GM12878 (cell line): ENCODE measurements around the gene APBA3. TPM values are rescaled to one million over a fixed set of nuclear protein-coding genes. Genes with fewer than 3 reads are reported as not detected.

Experiments used
- ATAC-seq: fragments of 200-7000 bp; cut with Tn5 transposase; 3 replicates; pipeline ENCODE4 v1.9.1; 2020; ENCODE audit warnings: mild to moderate bottlenecking, moderate library complexity
- BruUV-seq: library from RNA; stranded (reverse); fragments of 400-500 nt; replicated peaks from 2 replicates; lab custom pipeline; 2021; lab: Mats Ljungman, UMichigan
- CTCF ChIA-PET: fragments of 300-600 bp; sonication (Branson Sonifier 250); formaldehyde crosslinking; extraction: SDS; loops from one replicate; lab custom pipeline; 2021; ENCODE audit warnings: inconsistent platforms; lab: Yijun Ruan, JAX
- POLR2A ChIA-PET: fragments of 350-600 bp; formaldehyde crosslinking; extraction: SDS; loops from one replicate; lab custom pipeline; 2021; ENCODE audit warnings: inconsistent platforms; lab: Charles Lee
- RAD21 ChIA-PET: fragments of 300-600 bp; sonication (Branson Sonifier 250); formaldehyde crosslinking; loops from one replicate; lab custom pipeline; 2023; ENCODE audit warnings: antibody characterized with exemption; ENCODE audit not compliant: unreplicated experiment; lab: Charles Lee
- SMC1A ChIA-PET: fragments of 300-600 bp; sonication (Branson Sonifier 250); formaldehyde crosslinking; loops from one replicate; lab custom pipeline; 2023; ENCODE audit not compliant: unreplicated experiment, uncharacterized antibody; lab: Charles Lee
- DNase-seq: peaks from one replicate; pipeline ENCODE4 v3.0.0-alpha.2; 2011; ENCODE audit warnings: low read depth, low spot score
- FAIRE-seq: peaks from 3 replicates; lab custom pipeline; 2011; peaks lifted over from hg19 to GRCh38; lab: Jason Lieb, UNC
- H2AFZ ChIP-seq: 2 replicates; pipeline ENCODE4 v1.6.0; 2011; ENCODE audit warnings: low read depth, low read length, control low read depth; ENCODE audit not compliant: control insufficient read depth
- H3K27ac ChIP-seq: 2 replicates; pipeline ENCODE4 v1.5.1; 2011; ENCODE audit warnings: control low read depth; ENCODE audit not compliant: control insufficient read depth, insufficient read depth
- H3K27me3 ChIP-seq, 2 experiments: replicated peaks in 1 of 2; 2 replicates each; pipeline versions ENCODE4 v1.6.0 to v1.6.1; 2011; ENCODE audit warnings: low read length in 1 of 2; ENCODE audit not compliant: control insufficient read depth in 2 of 2, insufficient read depth in 2 of 2
- H3K36me3 ChIP-seq, 2 experiments: 2 replicates each; pipeline ENCODE4 v1.5.1; 2011; ENCODE audit warnings: low read length in 1 of 2; ENCODE audit not compliant: control insufficient read depth in 2 of 2, insufficient read depth in 2 of 2
- H3K4me1 ChIP-seq: 2 replicates; pipeline ENCODE4 v1.6.1; 2011; ENCODE audit warnings: mild to moderate bottlenecking, low read length, moderate library complexity, mixed read lengths; ENCODE audit not compliant: control insufficient read depth, insufficient read depth
- H3K4me2 ChIP-seq: 2 replicates; pipeline ENCODE4 v1.6.0; 2011; ENCODE audit warnings: control low read depth; ENCODE audit not compliant: control insufficient read depth, insufficient read depth
- H3K4me3 ChIP-seq: fragments of 200-600 bp; sonication (generic); 2 replicates; pipeline ENCODE4 v1.5.1; 2016
- H3K79me2 ChIP-seq: 2 replicates; pipeline ENCODE4 v1.6.0; 2011; ENCODE audit warnings: low read length; ENCODE audit not compliant: control insufficient read depth, insufficient read depth
- H3K9ac ChIP-seq: 2 replicates; pipeline ENCODE4 v1.8.0; 2011; ENCODE audit warnings: low read length, control low read depth, mixed read lengths; ENCODE audit not compliant: control insufficient read depth, insufficient read depth
- H3K9me3 ChIP-seq: replicated peaks from 3 replicates; pipeline ENCODE4 v1.5.1; 2011; ENCODE audit warnings: mild to moderate bottlenecking, low read length; ENCODE audit not compliant: control insufficient read depth, insufficient read depth
- H4K20me1 ChIP-seq: 2 replicates; pipeline ENCODE4 v1.6.0; 2011; ENCODE audit not compliant: control insufficient read depth, insufficient read depth
- CBX3 ChIP-seq: fragments of 200-600 bp; sonication (generic); IDR thresholded peaks from 2 replicates; pipeline ENCODE4 v1.6.1; 2016; ENCODE audit warnings: low read depth, borderline replicate concordance
- KAT2A ChIP-seq: conservative IDR thresholded peaks from 2 replicates; pipeline ENCODE4 v1.6.1; 2011; ENCODE audit warnings: low read depth, low read length; ENCODE audit not compliant: control insufficient read depth
- NBN ChIP-seq: fragments of 450-650 bp; IDR thresholded peaks from 2 replicates; pipeline ENCODE4 v1.6.1; 2016
- SP1 ChIP-seq: IDR thresholded peaks from one replicate; pipeline ENCODE4 v1.6.1; 2011; ENCODE audit warnings: low read depth, low read length
- TCF7 ChIP-seq: IDR thresholded peaks from 2 replicates; pipeline ENCODE4 v1.6.1; 2014; ENCODE audit warnings: antibody characterized with exemption, borderline replicate concordance
- ZNF207 ChIP-seq: fragments of 450-650 bp; IDR thresholded peaks from 2 replicates; pipeline ENCODE4 v1.6.1; 2014; ENCODE audit warnings: antibody characterized with exemption, mild to moderate bottlenecking, borderline replicate concordance
- ZNF274 ChIP-seq: IDR thresholded peaks from one replicate; pipeline ENCODE4 v1.8.0; 2011; ENCODE audit not compliant: insufficient read length, insufficient read depth
- ZZZ3 ChIP-seq: IDR thresholded peaks from 2 replicates; pipeline ENCODE4 v1.6.1; 2011; ENCODE audit warnings: low read depth; ENCODE audit not compliant: control insufficient read depth, insufficient read length
- WGBS: methylation state at CpG from one replicate; pipeline ENCODE4 v1.1.6; 2016; ENCODE audit warnings: low lambda C conversion rate; ENCODE audit not compliant: insufficient replicate concordance, insufficient coverage; ENCODE audit errors: missing lambda C conversion rate; 5-methylcytosine and 5-hydroxymethylcytosine counted together
- in situ Hi-C: fragments of 300-500 bp; cut with MboI; formaldehyde crosslinking; loops from 9 replicates; pipeline ENCODE4 v1.14.3; 2018; ENCODE audit warnings: mixed read lengths
- intact Hi-C: fragments of 100-400 bp; cut with micrococcal nuclease; formaldehyde crosslinking; loops from one replicate; pipeline ENCODE4 v1.14.2; 2022; ENCODE audit not compliant: unreplicated experiment
- polyA plus RNA-seq, 11 experiments: library from polyadenylated mRNA; depleted of rRNA in 4 of 11; unstranded in 6 of 11; stranded (reverse) in 5 of 11; fragments of >200 nt; fragmentation: Nextera tagmentation in 4 of 11; fragmentation: Illumina TruSeq in 1 of 11; extraction: Ambion mirVana in 4 of 11; extraction: Trizol in 1 of 11; gene quantifications; 1 replicate in 1 of 11; 2 replicates in 10 of 11; pipeline versions ENCODE4 v1.2.1 to v1.2.3, GENCODE V29; 2011 to 2016; ENCODE audit warnings: inconsistent platforms in 2 of 11, missing spikeins in 2 of 11, low read depth in 1 of 11
- total RNA-seq, 4 experiments: library from RNA; depleted of rRNA in 3 of 4; stranded (reverse); fragments of >200 nt in 3 of 4; fragmentation: Illumina TruSeq in 1 of 4; extraction: Trizol in 1 of 4; gene quantifications; 2 replicates each; pipeline versions ENCODE4 v1.2.1 to v1.2.3, GENCODE V29; 2013 to 2021
- TF ChIP-seq, protein P1 (sequence below): IDR thresholded peaks from 2 replicates; pipeline ENCODE4 v1.6.1; 2011; ENCODE audit warnings: mild to moderate bottlenecking, low read depth, low read length, moderate library complexity; ENCODE audit not compliant: insufficient replicate concordance
- TF ChIP-seq, protein P2 (sequence below): IDR thresholded peaks from 2 replicates; pipeline ENCODE4 v1.6.1; 2011; ENCODE audit warnings: borderline replicate concordance, low read depth, mild to moderate bottlenecking, moderate library complexity, low read length; ENCODE audit not compliant: insufficient read depth, poor library complexity, severe bottlenecking
- TF ChIP-seq, protein P3 (sequence below): fragments of 450-650 bp; formaldehyde crosslinking; IDR thresholded peaks from 2 replicates; pipeline ENCODE4 v1.4.0; 2022; ENCODE audit warnings: mild to moderate bottlenecking, moderate library complexity
- TF ChIP-seq, protein P4 (sequence below): IDR thresholded peaks from 2 replicates; pipeline ENCODE4 v1.6.1; 2012; ENCODE audit warnings: improper control_type of control experiment, low read depth, low read length; ENCODE audit not compliant: insufficient replicate concordance

The APBA3 gene
- total and polyA plus RNA-seq, 10 of the 15 experiments (the other 5 are each of a cell fraction or from before 2014, with no cell fraction given): 0.31 to 36.4 (median 18.3) TPM

DNA sequence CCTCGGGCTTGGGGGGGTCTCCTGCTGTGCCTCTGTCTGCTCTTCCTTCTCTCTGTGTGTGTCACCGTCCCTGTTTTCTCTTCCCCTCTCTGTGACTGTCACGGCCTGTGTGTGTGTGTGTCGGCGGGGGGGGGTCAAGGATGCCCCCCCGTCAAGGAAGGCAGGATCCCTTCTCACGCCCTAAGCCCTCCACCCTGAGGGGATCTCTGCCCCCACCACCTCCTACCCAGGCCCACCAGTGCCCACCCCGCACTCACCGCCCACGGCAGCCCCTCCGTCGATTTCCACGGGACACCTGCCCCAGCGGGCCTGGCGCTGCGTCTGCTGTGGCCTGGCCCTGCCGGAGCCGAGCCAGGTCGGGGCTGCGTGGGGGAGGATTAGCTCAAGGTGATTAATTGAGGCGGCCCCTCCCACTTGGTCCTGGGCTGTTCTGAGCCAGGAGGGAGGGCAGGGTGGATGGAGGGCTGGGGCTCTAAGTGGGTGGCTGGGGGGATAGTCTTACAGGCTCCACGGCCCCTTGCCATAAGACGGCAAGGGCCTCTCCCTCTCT, 10.5 kb upstream of the APBA3 start, which contains the start of gene RAX2:
Gene RAX2, minus strand, starts transcription at position 323 of the 550 bp plus-strand sequence. CDS start 486 bp downstream, outside the sequence.
- H3K79me2 ChIP-seq: no peaks in the 10 kb centered on the region
- no TSS peak for BruUV-seq
- H3K4me3 ChIP-seq: no peak within 1 kb of the TSS
- H4K20me1 ChIP-seq: no peaks in the 10 kb centered on the region
- ChIA-PET SMC1A (no interaction called here), CTCF (interaction anchor here (0.6 kb wide), 1 partner anchor 216 kb away, joined by 5 read pairs; no protein-coding TSS in a partner anchor), RAD21 (no interaction called here), POLR2A (no interaction called here)
- in situ Hi-C loops (no loop called here), intact Hi-C loops (no loop called here)
- no peak within 1 kb of the TSS for H3K27ac ChIP-seq
- no peaks in the 10 kb centered on the region for H3K9me3 ChIP-seq
- no peak within 1 kb of the TSS for H2AFZ ChIP-seq
- no peak for DNase-seq
- WGBS: 54% methylated on average over 23 of the region's 23 CpGs
- no peak within 1 kb of the TSS for H3K4me2 ChIP-seq
- no peak for ATAC-seq
- FAIRE-seq: no peak
- H3K4me1 ChIP-seq: no peaks in the 10 kb centered on the region
- H3K9ac ChIP-seq: no peak within 1 kb of the TSS
- H3K36me3 ChIP-seq: peaks cover 0 to 13% of the 10 kb centered on the region in 2 experiments; a peak in 2 of 4 replicates
- no peaks in the 10 kb centered on the region for H3K27me3 ChIP-seq
- no peak for TF ChIP-seq SP1
- no peak for TF ChIP-seq ZNF274
- no peak for TF ChIP-seq ZZZ3
- no peak for TF ChIP-seq CBX3
- TF ChIP-seq, protein P1, sequence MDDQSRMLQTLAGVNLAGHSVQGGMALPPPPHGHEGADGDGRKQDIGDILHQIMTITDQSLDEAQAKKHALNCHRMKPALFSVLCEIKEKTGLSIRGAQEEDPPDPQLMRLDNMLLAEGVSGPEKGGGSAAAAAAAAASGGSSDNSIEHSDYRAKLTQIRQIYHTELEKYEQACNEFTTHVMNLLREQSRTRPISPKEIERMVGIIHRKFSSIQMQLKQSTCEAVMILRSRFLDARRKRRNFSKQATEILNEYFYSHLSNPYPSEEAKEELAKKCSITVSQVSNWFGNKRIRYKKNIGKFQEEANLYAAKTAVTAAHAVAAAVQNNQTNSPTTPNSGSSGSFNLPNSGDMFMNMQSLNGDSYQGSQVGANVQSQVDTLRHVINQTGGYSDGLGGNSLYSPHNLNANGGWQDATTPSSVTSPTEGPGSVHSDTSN: no peak
- no peak for TF ChIP-seq TCF7
- TF ChIP-seq, protein P2, sequence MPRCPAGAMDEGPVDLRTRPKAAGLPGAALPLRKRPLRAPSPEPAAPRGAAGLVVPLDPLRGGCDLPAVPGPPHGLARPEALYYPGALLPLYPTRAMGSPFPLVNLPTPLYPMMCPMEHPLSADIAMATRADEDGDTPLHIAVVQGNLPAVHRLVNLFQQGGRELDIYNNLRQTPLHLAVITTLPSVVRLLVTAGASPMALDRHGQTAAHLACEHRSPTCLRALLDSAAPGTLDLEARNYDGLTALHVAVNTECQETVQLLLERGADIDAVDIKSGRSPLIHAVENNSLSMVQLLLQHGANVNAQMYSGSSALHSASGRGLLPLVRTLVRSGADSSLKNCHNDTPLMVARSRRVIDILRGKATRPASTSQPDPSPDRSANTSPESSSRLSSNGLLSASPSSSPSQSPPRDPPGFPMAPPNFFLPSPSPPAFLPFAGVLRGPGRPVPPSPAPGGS: no peak
- TF ChIP-seq ZNF207: no peak
- TF ChIP-seq, protein P3, sequence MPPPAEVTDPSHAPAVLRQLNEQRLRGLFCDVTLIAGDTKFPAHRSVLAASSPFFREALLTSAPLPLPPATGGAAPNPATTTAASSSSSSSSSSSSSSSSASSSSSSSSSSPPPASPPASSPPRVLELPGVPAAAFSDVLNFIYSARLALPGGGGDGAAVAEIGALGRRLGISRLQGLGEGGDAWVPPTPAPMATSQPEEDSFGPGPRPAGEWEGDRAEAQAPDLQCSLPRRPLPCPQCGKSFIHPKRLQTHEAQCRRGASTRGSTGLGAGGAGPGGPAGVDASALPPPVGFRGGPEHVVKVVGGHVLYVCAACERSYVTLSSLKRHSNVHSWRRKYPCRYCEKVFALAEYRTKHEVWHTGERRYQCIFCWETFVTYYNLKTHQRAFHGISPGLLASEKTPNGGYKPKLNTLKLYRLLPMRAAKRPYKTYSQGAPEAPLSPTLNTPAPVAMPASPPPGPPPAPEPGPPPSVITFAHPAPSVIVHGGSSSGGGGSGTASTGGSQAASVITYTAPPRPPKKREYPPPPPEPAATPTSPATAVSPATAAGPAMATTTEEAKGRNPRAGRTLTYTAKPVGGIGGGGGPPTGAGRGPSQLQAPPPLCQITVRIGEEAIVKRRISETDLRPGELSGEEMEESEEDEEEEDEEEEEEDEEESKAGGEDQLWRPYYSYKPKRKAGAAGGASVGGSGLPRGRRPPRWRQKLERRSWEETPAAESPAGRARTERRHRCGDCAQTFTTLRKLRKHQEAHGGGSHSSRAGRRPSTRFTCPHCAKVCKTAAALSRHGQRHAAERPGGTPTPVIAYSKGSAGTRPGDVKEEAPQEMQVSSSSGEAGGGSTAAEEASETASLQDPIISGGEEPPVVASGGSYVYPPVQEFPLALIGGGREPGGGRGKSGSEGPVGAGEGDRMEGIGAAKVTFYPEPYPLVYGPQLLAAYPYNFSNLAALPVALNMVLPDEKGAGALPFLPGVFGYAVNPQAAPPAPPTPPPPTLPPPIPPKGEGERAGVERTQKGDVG (CRISPR knock-in tag): no peak
- no peak for TF ChIP-seq KAT2A
- no peak for TF ChIP-seq NBN
- TF ChIP-seq, protein P4, sequence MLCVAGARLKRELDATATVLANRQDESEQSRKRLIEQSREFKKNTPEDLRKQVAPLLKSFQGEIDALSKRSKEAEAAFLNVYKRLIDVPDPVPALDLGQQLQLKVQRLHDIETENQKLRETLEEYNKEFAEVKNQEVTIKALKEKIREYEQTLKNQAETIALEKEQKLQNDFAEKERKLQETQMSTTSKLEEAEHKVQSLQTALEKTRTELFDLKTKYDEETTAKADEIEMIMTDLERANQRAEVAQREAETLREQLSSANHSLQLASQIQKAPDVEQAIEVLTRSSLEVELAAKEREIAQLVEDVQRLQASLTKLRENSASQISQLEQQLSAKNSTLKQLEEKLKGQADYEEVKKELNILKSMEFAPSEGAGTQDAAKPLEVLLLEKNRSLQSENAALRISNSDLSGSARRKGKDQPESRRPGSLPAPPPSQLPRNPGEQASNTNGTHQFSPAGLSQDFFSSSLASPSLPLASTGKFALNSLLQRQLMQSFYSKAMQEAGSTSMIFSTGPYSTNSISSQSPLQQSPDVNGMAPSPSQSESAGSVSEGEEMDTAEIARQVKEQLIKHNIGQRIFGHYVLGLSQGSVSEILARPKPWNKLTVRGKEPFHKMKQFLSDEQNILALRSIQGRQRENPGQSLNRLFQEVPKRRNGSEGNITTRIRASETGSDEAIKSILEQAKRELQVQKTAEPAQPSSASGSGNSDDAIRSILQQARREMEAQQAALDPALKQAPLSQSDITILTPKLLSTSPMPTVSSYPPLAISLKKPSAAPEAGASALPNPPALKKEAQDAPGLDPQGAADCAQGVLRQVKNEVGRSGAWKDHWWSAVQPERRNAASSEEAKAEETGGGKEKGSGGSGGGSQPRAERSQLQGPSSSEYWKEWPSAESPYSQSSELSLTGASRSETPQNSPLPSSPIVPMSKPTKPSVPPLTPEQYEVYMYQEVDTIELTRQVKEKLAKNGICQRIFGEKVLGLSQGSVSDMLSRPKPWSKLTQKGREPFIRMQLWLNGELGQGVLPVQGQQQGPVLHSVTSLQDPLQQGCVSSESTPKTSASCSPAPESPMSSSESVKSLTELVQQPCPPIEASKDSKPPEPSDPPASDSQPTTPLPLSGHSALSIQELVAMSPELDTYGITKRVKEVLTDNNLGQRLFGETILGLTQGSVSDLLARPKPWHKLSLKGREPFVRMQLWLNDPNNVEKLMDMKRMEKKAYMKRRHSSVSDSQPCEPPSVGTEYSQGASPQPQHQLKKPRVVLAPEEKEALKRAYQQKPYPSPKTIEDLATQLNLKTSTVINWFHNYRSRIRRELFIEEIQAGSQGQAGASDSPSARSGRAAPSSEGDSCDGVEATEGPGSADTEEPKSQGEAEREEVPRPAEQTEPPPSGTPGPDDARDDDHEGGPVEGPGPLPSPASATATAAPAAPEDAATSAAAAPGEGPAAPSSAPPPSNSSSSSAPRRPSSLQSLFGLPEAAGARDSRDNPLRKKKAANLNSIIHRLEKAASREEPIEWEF: no peak
